ENCODE results near the gene MCF2L2.

- TF ChIP-seq POLR2A (IDR thresholded peaks at IDR 0.05), result no peak
- TF ChIP-seq CTCF (IDR thresholded peaks at IDR 0.05), result no peak
Measured at GRCh38 chr3:183178833-183179549, 249.4 kb downstream of the MCF2L2 start.
